Measurements from ENCODE around the gene DNAAF9. TPM values are rescaled to one million over a fixed set of nuclear protein-coding genes. Genes with fewer than 3 reads are reported as not detected.

Gene DNAAF9
- total RNA-seq, 1 donor, result 11.2 TPM

- H3K4me3 ChIP-seq (ENCODE audit: insufficient read depth, low read length), result no peak overlapping the region
- no peaks in the 10 kb centered on the region for H3K36me3 ChIP-seq (ENCODE audit: insufficient read depth, low read length)
- H3K27me3 ChIP-seq (ENCODE audit: insufficient read depth, low read length), result peaks cover 3% of the 10 kb centered on the region
- no peaks in the 10 kb centered on the region for H3K79me2 ChIP-seq (ENCODE audit: insufficient read depth, low read length)
- no peak for DNase-seq (ENCODE audit: insufficient read length, low spot score, missing footprints)
- no peaks in the 10 kb centered on the region for H3K9me3 ChIP-seq (ENCODE audit: low read depth, low read length)
- no peak overlapping the region for H3K27ac ChIP-seq (ENCODE audit: low read depth, low read length)
- H2AFZ ChIP-seq (ENCODE audit: low read length), result no peak overlapping the region
- no peaks in the 10 kb centered on the region for H4K20me1 ChIP-seq (ENCODE audit: insufficient read depth, low read length)
- TF ChIP-seq CTCF (IDR thresholded peaks at IDR 0.05; ENCODE audit: extremely low read depth, low read depth, low read length), result no peak
- peaks cover under 1% of the 10 kb centered on the region for H3K4me1 ChIP-seq (ENCODE audit: insufficient read depth, low read length)
- no peak overlapping the region for H3K4me2 ChIP-seq (ENCODE audit: insufficient read depth, low read length)
These were observed 6.0 kb upstream of the DNAAF9 start for GRCh38 chr20:3413393-3413889.

- H3K4me2 ChIP-seq (ENCODE audit: insufficient read depth, low read length), result no peak overlapping the region
- TF ChIP-seq CTCF (IDR thresholded peaks at IDR 0.05; ENCODE audit: extremely low read depth, low read depth, low read length), result no peak
- no peak for DNase-seq (ENCODE audit: insufficient read length, low spot score, missing footprints)
These were observed 5.3 kb upstream of the DNAAF9 start for GRCh38 chr20:3412600-3413392.

GRCh38 chr20:3410464-3410863 is 3.0 kb upstream of the DNAAF9 start:
- no peak for TF ChIP-seq CTCF (IDR thresholded peaks at IDR 0.05; ENCODE audit: extremely low read depth, low read depth, low read length)
- no peaks in the 10 kb centered on the region for H4K20me1 ChIP-seq (ENCODE audit: insufficient read depth, low read length)
- no peaks in the 10 kb centered on the region for H3K36me3 ChIP-seq (ENCODE audit: insufficient read depth, low read length)
- H3K79me2 ChIP-seq (ENCODE audit: insufficient read depth, low read length), result peaks cover 25% of the 10 kb centered on the region
- H3K4me2 ChIP-seq (ENCODE audit: insufficient read depth, low read length), result no peak overlapping the region
- no peak overlapping the region for H3K27ac ChIP-seq (ENCODE audit: low read depth, low read length)
- H3K4me1 ChIP-seq (ENCODE audit: insufficient read depth, low read length), result peaks cover 15% of the 10 kb centered on the region
- H2AFZ ChIP-seq (ENCODE audit: low read length), result no peak overlapping the region
- peaks cover 3% of the 10 kb centered on the region for H3K27me3 ChIP-seq (ENCODE audit: insufficient read depth, low read length)
- no peaks in the 10 kb centered on the region for H3K9me3 ChIP-seq (ENCODE audit: low read depth, low read length)
- no peak overlapping the region for H3K4me3 ChIP-seq (ENCODE audit: insufficient read depth, low read length)
- DNase-seq (ENCODE audit: insufficient read length, low spot score, missing footprints), result no peak

More at GRCh38 chr20:3412600-3413392, 5.3 kb upstream of the DNAAF9 start:
- Histone ChIP-seq H2AFZ (ENCODE audit: low read length) (no peak overlapping the region), H4K20me1 (ENCODE audit: insufficient read depth, low read length) (no peaks in the 10 kb centered on the region), H3K4me3 (ENCODE audit: insufficient read depth, low read length) (no peak overlapping the region), H3K27ac (ENCODE audit: low read depth, low read length) (no peak overlapping the region), H3K36me3 (ENCODE audit: insufficient read depth, low read length) (no peaks in the 10 kb centered on the region), H3K27me3 (ENCODE audit: insufficient read depth, low read length) (peaks cover 3% of the 10 kb centered on the region), H3K9me3 (ENCODE audit: low read depth, low read length) (no peaks in the 10 kb centered on the region), H3K4me1 (ENCODE audit: insufficient read depth, low read length) (peaks cover 6% of the 10 kb centered on the region), H3K79me2 (ENCODE audit: insufficient read depth, low read length) (peaks cover 6% of the 10 kb centered on the region)

DNA sequence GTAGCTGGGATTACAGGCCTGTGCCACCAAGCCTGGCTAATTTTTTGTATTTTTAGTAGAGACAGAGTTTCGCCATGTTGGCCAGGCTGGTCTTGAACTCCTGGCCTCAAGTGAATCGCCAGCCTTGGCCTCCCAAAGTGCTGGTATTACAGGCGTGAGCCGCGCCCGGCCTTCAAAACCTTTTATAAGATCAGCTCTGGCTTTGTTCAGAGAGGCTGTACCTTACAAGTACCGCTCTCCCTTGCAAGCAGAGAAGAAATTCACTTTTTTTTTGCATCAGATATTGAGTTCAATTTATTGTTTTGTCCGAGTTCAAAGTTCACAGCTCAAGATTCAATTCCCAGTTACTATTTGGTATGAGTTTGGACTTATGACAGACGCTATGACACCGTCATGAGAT is 1.9 kb upstream of the DNAAF9 start:
- Histone ChIP-seq H3K27me3 (ENCODE audit: insufficient read depth, low read length) (peaks cover 3% of the 10 kb centered on the region), H2AFZ (ENCODE audit: low read length) (peak overlapping the region; percentile 63), H3K4me3 (ENCODE audit: insufficient read depth, low read length) (no peak overlapping the region), H3K36me3 (ENCODE audit: insufficient read depth, low read length) (no peaks in the 10 kb centered on the region), H3K4me1 (ENCODE audit: insufficient read depth, low read length) (peaks cover 15% of the 10 kb centered on the region), H4K20me1 (ENCODE audit: insufficient read depth, low read length) (peaks cover 7% of the 10 kb centered on the region), H3K4me2 (ENCODE audit: insufficient read depth, low read length) (no peak overlapping the region), H3K9me3 (ENCODE audit: low read depth, low read length) (no peaks in the 10 kb centered on the region), H3K27ac (ENCODE audit: low read depth, low read length) (no peak overlapping the region), H3K79me2 (ENCODE audit: insufficient read depth, low read length) (peaks cover 35% of the 10 kb centered on the region)
- no peak for DNase-seq (ENCODE audit: insufficient read length, low spot score, missing footprints)
- TF ChIP-seq CTCF (IDR thresholded peaks at IDR 0.05; ENCODE audit: extremely low read depth, low read depth, low read length), result no peak

Data from osteoblast (primary cell).